CD14-positive monocyte (primary cell): ENCODE data around the gene SLAMF9. TPM values are rescaled to one million over a fixed set of nuclear protein-coding genes. Genes with fewer than 3 reads are reported as not detected.
A peak's percentile ranks its signal among the peaks of the same experiment; 100 is the strongest.

Experiments
- DNase-seq, 3 donors: peaks; one replicate each; pipeline ENCODE4 v3.0.0-alpha.2; 2011 to 2022
- H2AFZ ChIP-seq: 2 replicates; pipeline ENCODE4 v1.6.0; 2012; ENCODE audit warnings: mild to moderate bottlenecking, low read depth, low read length, inconsistent platforms; ENCODE audit not compliant: insufficient read depth, poor library complexity, severe bottlenecking
- H3K27ac ChIP-seq, 2 donors: 1 replicate in 1 of 2; 2 replicates in 1 of 2; pipeline ENCODE4 v1.5.1; 2012 to 2013; ENCODE audit warnings: low read length in 2 of 2, control low read depth in 1 of 2, inconsistent platforms in 1 of 2, low read depth in 1 of 2, mild to moderate bottlenecking in 1 of 2
- H3K27me3 ChIP-seq, 2 donors: one replicate each; pipeline versions ENCODE4 v1.6.0 to v1.6.1; 2011 to 2013; ENCODE audit warnings: low read length in 2 of 2; ENCODE audit not compliant: control insufficient read depth in 2 of 2, insufficient read depth in 2 of 2
- H3K36me3 ChIP-seq, 2 donors: replicated peaks in 1 of 2; 1 replicate in 1 of 2; 2 replicates in 1 of 2; pipeline versions ENCODE4 v1.5.1 to v1.6.1; 2012 to 2013; ENCODE audit warnings: low read length in 2 of 2, control low read depth in 1 of 2, inconsistent platforms in 1 of 2, mild to moderate bottlenecking in 1 of 2; ENCODE audit not compliant: insufficient read depth in 2 of 2, control insufficient read depth in 1 of 2
- H3K4me1 ChIP-seq, 2 donors: 1 replicate in 1 of 2; 2 replicates in 1 of 2; pipeline versions ENCODE4 v1.5.1 to v1.6.1; 2012 to 2013; ENCODE audit warnings: low read length in 2 of 2, control low read depth in 1 of 2, inconsistent platforms in 1 of 2, mild to moderate bottlenecking in 1 of 2, moderate library complexity in 1 of 2; ENCODE audit not compliant: insufficient read depth in 2 of 2, control insufficient read depth in 1 of 2
- H3K4me2 ChIP-seq: replicated peaks from 2 replicates; pipeline ENCODE3; 2012; ENCODE audit warnings: low read length, moderate library complexity, mild to moderate bottlenecking; ENCODE audit not compliant: poor library complexity, severe bottlenecking; ENCODE audit errors: extremely low read depth
- H3K4me3 ChIP-seq, 3 experiments: fragments of 200-600 bp in 1 of 3; sonication (generic) in 1 of 3; replicated peaks in 1 of 3; 1 replicate in 2 of 3; 2 replicates in 1 of 3; pipeline ENCODE4 v1.5.1; 2011 to 2013; ENCODE audit warnings: low read length in 3 of 3, mild to moderate bottlenecking in 3 of 3, control low read depth in 2 of 3, low read depth in 2 of 3, inconsistent platforms in 1 of 3, moderate library complexity in 1 of 3
- H3K79me2 ChIP-seq: 2 replicates; pipeline ENCODE4 v1.6.0; 2012; ENCODE audit warnings: mild to moderate bottlenecking, control low read depth, inconsistent platforms, low read length, moderate library complexity; ENCODE audit not compliant: insufficient read depth
- H3K9ac ChIP-seq: 2 replicates; pipeline ENCODE4 v1.6.0; 2017; ENCODE audit warnings: low read length, mild to moderate bottlenecking; ENCODE audit not compliant: insufficient read depth, poor library complexity, severe bottlenecking
- H3K9me3 ChIP-seq, 2 donors: replicated peaks in 1 of 2; 1 replicate in 1 of 2; 2 replicates in 1 of 2; pipeline versions ENCODE4 v1.5.1 to v1.6.1; 2012 to 2013; ENCODE audit warnings: low read length in 2 of 2, control low read depth in 1 of 2; ENCODE audit not compliant: control insufficient read depth in 1 of 2, insufficient read depth in 1 of 2
- H4K20me1 ChIP-seq: 2 replicates; pipeline ENCODE4 v1.6.0; 2012; ENCODE audit warnings: mild to moderate bottlenecking, low read length, control low read depth, moderate library complexity; ENCODE audit not compliant: insufficient read depth
- H3K27ac Mint-ChIP-seq, 7 donors: one replicate each; pipeline ENCODE4 v1.8.0; 2020; ENCODE audit warnings: mild to moderate bottlenecking in 7 of 7, mixed read lengths in 7 of 7, moderate library complexity in 6 of 7, inconsistent platforms in 2 of 7
- H3K27me3 Mint-ChIP-seq, 3 donors: one replicate each; pipeline ENCODE4 v1.8.0; 2021 to 2022; ENCODE audit warnings: low read depth in 3 of 3, mild to moderate bottlenecking in 3 of 3, mixed read lengths in 3 of 3, moderate library complexity in 3 of 3, inconsistent platforms in 1 of 3
- H3K36me3 Mint-ChIP-seq, 2 donors: one replicate each; pipeline ENCODE4 v1.8.0; 2020; ENCODE audit warnings: mixed read lengths in 2 of 2, inconsistent platforms in 1 of 2, mild to moderate bottlenecking in 1 of 2
- H3K4me1 Mint-ChIP-seq: one replicate; pipeline ENCODE4 v1.8.0; 2020; ENCODE audit warnings: mild to moderate bottlenecking, mixed read lengths
- H3K4me3 Mint-ChIP-seq, 2 donors: one replicate each; pipeline ENCODE4 v1.8.0; 2020; ENCODE audit warnings: mild to moderate bottlenecking in 2 of 2, mixed read lengths in 2 of 2, moderate library complexity in 1 of 2
- H3K9me3 Mint-ChIP-seq, 7 donors: one replicate each; pipeline ENCODE4 v1.8.0; 2020 to 2022; ENCODE audit warnings: mixed read lengths in 7 of 7, mild to moderate bottlenecking in 6 of 7, moderate library complexity in 6 of 7, inconsistent platforms in 2 of 7
- CTCF ChIP-seq: fragments of 200-600 bp; IDR thresholded peaks from one replicate; pipeline ENCODE4 v1.8.0; 2022; ENCODE audit warnings: antibody characterized with exemption, mild to moderate bottlenecking
- WGBS: methylation state at CpG from one replicate; pipeline ENCODE4 v1.1.5; 2013; ENCODE audit warnings: missing lambda C conversion rate; ENCODE audit not compliant: insufficient coverage; 5-methylcytosine and 5-hydroxymethylcytosine counted together
- intact Hi-C, 2 donors: fragments of 100-400 bp; cut with micrococcal nuclease; formaldehyde crosslinking; loops; one replicate each; pipeline versions ENCODE4 v1.15.0 to v1.15.1; 2023
- polyA plus RNA-seq, 3 donors: library from polyadenylated mRNA; depleted of rRNA in 1 of 3; unstranded in 2 of 3; stranded (reverse) in 1 of 3; fragments of 300-500 nt in 2 of 3; fragments of >200 nt in 1 of 3; fragmentation: Illumina TruSeq in 2 of 3; gene quantifications; 1 replicate in 2 of 3; 2 replicates in 1 of 3; pipeline ENCODE4 v1.2.3, GENCODE V29; 2012 to 2021

SLAMF9 gene
- polyA plus RNA-seq, 3 donors, result 0.17 TPM; not detected in 2

GRCh38 chr1:159947942-159948341, 6.1 kb downstream of the SLAMF9 start:
- peaks cover 18 to 29% of the 10 kb centered on the region in 2 donors for H3K4me1 ChIP-seq
- H3K27ac Mint-ChIP-seq, result no peak overlapping the region
- H4K20me1 ChIP-seq, result no peaks in the 10 kb centered on the region
- no peak overlapping the region for H2AFZ ChIP-seq
- peaks cover 19 to 34% (median 23%) of the 10 kb centered on the region in 3 donors for H3K27me3 Mint-ChIP-seq
- WGBS, result 62% methylated on average over 1 of the region's 1 CpG
- no peak for TF ChIP-seq CTCF
- H3K4me3 Mint-ChIP-seq, result no peak overlapping the region
- peaks cover 32% of the 10 kb centered on the region for H3K4me1 Mint-ChIP-seq
- H3K27me3 ChIP-seq, result peaks cover 6 to 23% of the 10 kb centered on the region in 2 donors
- H3K27ac ChIP-seq, result no peak overlapping the region
- H3K79me2 ChIP-seq, result peaks cover under 1% of the 10 kb centered on the region
- no peaks in the 10 kb centered on the region for H3K36me3 ChIP-seq
- no peak overlapping the region for H3K4me2 ChIP-seq
- H3K9me3 ChIP-seq, result no peaks in the 10 kb centered on the region
- DNase-seq, result no peak
- H3K9ac ChIP-seq, result no peak overlapping the region
- H3K36me3 Mint-ChIP-seq, result peaks cover 0 to 10% of the 10 kb centered on the region in 2 donors
- intact Hi-C loops, result no loop called here
- peaks cover 0 to 8% (median 0%) of the 10 kb centered on the region in 7 donors for H3K9me3 Mint-ChIP-seq
- H3K4me3 ChIP-seq, result no peak overlapping the region

GRCh38 chr1:159946242-159947187, 7.5 kb downstream of the SLAMF9 start:
- peaks cover 18 to 29% of the 10 kb centered on the region in 2 donors for H3K4me1 ChIP-seq
- DNase-seq, result peak in 1 of 3 donors; percentile 0
- peak overlapping the region; percentile 56 for H2AFZ ChIP-seq
- TF ChIP-seq CTCF, result no peak
- H3K79me2 ChIP-seq, result peaks cover 11% of the 10 kb centered on the region
- H3K27me3 ChIP-seq, result peaks cover 6 to 23% of the 10 kb centered on the region in 2 donors
- Mint-ChIP-seq H3K27ac (no peak overlapping the region), H3K36me3 (peaks cover 0 to 10% of the 10 kb centered on the region in 2 donors), H3K4me3 (peak overlapping the region in 1 of 2 donors; percentile 83), H3K4me1 (peaks cover 39% of the 10 kb centered on the region), H3K9me3 (peaks cover 0 to 8% (median 0%) of the 10 kb centered on the region in 7 donors), H3K27me3 (peaks cover 19 to 37% (median 23%) of the 10 kb centered on the region in 3 donors)
- intact Hi-C loops, result no loop called here
- 59% methylated on average over 5 of the region's 9 CpGs for WGBS
- H3K27ac ChIP-seq, result no peak overlapping the region
- no peak overlapping the region for H3K9ac ChIP-seq
- peak overlapping the region; percentile 74 for H3K4me2 ChIP-seq
- no peaks in the 10 kb centered on the region for H4K20me1 ChIP-seq
- H3K4me3 ChIP-seq, result no peak overlapping the region
- H3K36me3 ChIP-seq, result no peaks in the 10 kb centered on the region
- no peaks in the 10 kb centered on the region for H3K9me3 ChIP-seq
